Thyroid gland (tissue), 4 donors: ENCODE results near the gene PRXL2B. TPM values are rescaled to one million over a fixed set of nuclear protein-coding genes. Genes with fewer than 3 reads are reported as not detected.
"Not testable (repeated sequence)": the region's sequence is repeated elsewhere in the genome, so short reads cannot be mapped to it uniquely, and the experiment has no call there.

Experiments
- DNase-seq, 2 donors: peaks; one replicate each; pipeline ENCODE4 v3.0.0-alpha.2; 2019
- H3K27ac ChIP-seq, 3 donors: fragments of 200-600 bp; sonication (generic); 1 replicate in 2 of 3; 2 replicates in 1 of 3; pipeline ENCODE4 v1.5.1; 2016 to 2019; ENCODE audit warnings: mild to moderate bottlenecking in 1 of 3, moderate library complexity in 1 of 3
- H3K27me3 ChIP-seq: fragments of 200-600 bp; sonication (generic); one replicate; pipeline ENCODE4 v1.5.1; 2019
- H3K36me3 ChIP-seq, 2 donors: fragments of 200-600 bp; sonication (generic); one replicate each; pipeline ENCODE4 v1.5.1; 2016 to 2019
- H3K4me1 ChIP-seq, 2 donors: fragments of 200-600 bp; sonication (generic); one replicate each; pipeline ENCODE4 v1.5.1; 2017 to 2019
- H3K4me3 ChIP-seq, 3 donors: fragments of 200-600 bp; sonication (generic); replicated peaks in 1 of 3; 1 replicate in 2 of 3; 2 replicates in 1 of 3; pipeline ENCODE4 v1.5.1; 2016; ENCODE audit warnings: mild to moderate bottlenecking in 1 of 3
- H3K9me3 ChIP-seq: fragments of 200-600 bp; sonication (generic); one replicate; pipeline ENCODE4 v1.5.1; 2017
- CTCF ChIP-seq, 6 experiments: fragments of 200-600 bp in 3 of 6; fragments of 450-650 bp in 3 of 6; sonication (generic) in 3 of 6; IDR thresholded peaks; one replicate each; pipeline ENCODE4 v1.5.1; 2016 to 2019; ENCODE audit warnings: antibody characterized with exemption in 6 of 6, mild to moderate bottlenecking in 2 of 6, inconsistent platforms in 1 of 6, moderate library complexity in 1 of 6
- POLR2A ChIP-seq, 2 donors: fragments of 450-650 bp; IDR thresholded peaks; one replicate each; pipeline ENCODE4 v1.6.1; 2017; ENCODE audit warnings: antibody characterized with exemption in 2 of 2, mild to moderate bottlenecking in 2 of 2, moderate library complexity in 1 of 2
- WGBS, 2 donors: methylation state at CpG; one replicate each; pipeline ENCODE4 v1.1.5; 2017; 5-methylcytosine and 5-hydroxymethylcytosine counted together
- intact Hi-C: fragments of 100-400 bp; cut with DNase I; formaldehyde crosslinking; loops from one replicate; pipeline ENCODE4 v1.15.1; 2023
- total RNA-seq, 4 donors: library from RNA; depleted of rRNA; stranded (reverse); fragments of >200 nt; gene quantifications; one replicate each; pipeline ENCODE4 v1.2.3, GENCODE V29; 2016

Gene PRXL2B
- total RNA-seq, 4 donors from 2014 or later = 14.6 to 24.7 (median 18.0) TPM

DNA sequence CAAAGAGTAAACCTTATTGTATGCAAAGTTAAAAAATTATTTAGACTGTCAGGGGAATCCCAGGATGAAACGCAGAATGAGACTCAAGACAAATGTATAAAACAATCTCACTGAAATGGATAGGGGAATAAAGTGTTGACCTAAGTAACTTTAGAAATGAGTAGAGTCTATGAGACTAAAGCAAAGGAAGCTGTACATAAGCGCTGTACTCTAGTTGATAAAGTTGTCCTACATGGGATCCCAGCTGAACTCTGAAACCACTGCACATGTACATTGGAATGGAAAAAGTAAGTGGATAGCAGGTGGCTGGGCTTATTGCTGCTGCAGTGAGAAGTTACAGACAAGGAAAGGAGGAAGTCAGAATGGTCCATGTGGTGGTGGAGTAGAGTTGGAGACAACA is 27.6 kb downstream of the PRXL2B start:
- no peak for TF ChIP-seq CTCF (IDR thresholded peaks at IDR 0.05)
- no peak for TF ChIP-seq POLR2A (IDR thresholded peaks at IDR 0.05)
- H3K27me3 ChIP-seq = no peaks in the 10 kb centered on the region

DNA sequence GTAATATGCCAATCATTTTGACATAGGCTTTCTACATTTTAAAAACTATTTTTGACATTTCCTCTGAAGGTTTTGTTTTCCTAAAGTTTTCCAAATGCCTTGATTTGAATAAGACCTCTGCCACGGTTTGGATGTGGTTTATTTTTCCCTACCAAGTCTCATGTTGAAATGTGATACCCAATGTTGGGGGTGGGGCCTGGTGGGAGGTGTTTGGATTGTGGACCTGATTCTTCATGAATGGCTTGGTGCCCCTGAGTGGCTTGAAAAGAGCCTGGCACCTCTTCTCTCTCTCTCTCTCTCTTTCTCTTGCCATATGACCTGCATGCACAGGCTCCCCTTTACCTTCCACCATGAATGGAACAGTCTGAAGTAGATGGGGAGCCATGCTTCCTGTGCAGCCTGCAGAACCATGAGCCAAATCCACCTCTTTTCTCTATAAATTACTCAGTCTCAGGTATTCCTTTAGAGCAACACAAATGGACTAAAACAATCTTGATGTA is 31.4 kb downstream of the PRXL2B start:
- no peaks in the 10 kb centered on the region for H3K27me3 ChIP-seq
- intact Hi-C loops = no loop called here

More for the DNA sequence above, 27.6 kb downstream of the PRXL2B start:
- no peak overlapping the region for H3K27ac ChIP-seq
- intact Hi-C loops = no loop called here
- 90 to 93% methylated on average over 2 of the region's 2 CpGs for WGBS, 2 donors
- peaks cover 0 to 18% of the 10 kb centered on the region in 2 donors for H3K4me1 ChIP-seq
- no peak overlapping the region for H3K4me3 ChIP-seq
- no peaks in the 10 kb centered on the region for H3K36me3 ChIP-seq
- H3K9me3 ChIP-seq = no peaks in the 10 kb centered on the region
- no peak for DNase-seq

GRCh38 chr1:2623571-2624337 is 37.2 kb downstream of the PRXL2B start:
- DNase-seq = no peak
- TF ChIP-seq CTCF (IDR thresholded peaks at IDR 0.05) = no peak
- no peak for TF ChIP-seq POLR2A (IDR thresholded peaks at IDR 0.05)
- peaks cover 11% of the 10 kb centered on the region for H3K27me3 ChIP-seq

More for the DNA sequence above, 31.4 kb downstream of the PRXL2B start:
- Histone ChIP-seq H3K36me3 (no peaks in the 10 kb centered on the region), H3K4me1 (peaks cover 0 to 16% of the 10 kb centered on the region in 2 donors), H3K27ac (no peak overlapping the region), H3K4me3 (no peak overlapping the region), H3K9me3 (no peaks in the 10 kb centered on the region)
- peak; percentile 69 to 75 for DNase-seq
- no peak for TF ChIP-seq POLR2A (IDR thresholded peaks at IDR 0.05)
- no peak for TF ChIP-seq CTCF (IDR thresholded peaks at IDR 0.05)
- 2 to 4% methylated on average over 1 of the region's 1 CpG for WGBS, 2 donors

DNA sequence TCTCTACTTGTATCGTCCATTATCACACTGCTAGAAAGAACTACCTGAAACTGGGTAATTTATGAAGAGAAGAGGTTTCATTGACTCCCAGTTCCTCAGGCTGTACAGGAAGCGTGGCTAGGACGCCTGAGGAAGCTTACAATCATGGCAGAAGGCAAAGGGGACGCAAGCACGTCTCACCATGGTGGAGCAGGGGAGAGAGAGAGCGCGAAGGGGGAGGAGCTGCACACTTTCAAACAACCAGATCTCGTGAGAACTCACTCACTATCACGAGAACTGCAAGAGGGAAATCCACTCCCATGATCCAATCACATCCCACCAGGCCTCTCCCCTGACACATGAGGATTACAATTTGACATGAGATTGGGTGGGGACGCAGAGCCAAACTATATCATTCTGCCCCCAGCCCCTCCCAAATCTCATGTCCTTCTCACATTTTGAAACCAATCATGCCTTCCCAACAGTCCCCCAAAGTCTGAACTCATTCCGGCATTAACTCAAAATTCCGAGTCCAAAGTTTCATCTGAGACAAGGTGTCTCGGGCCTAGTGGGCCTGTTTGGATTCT is 38.2 kb downstream of the PRXL2B start:
- TF ChIP-seq POLR2A (IDR thresholded peaks at IDR 0.05) = no peak
- no peak for TF ChIP-seq CTCF (IDR thresholded peaks at IDR 0.05)
- peaks cover 6 to 19% of the 10 kb centered on the region in 2 donors for H3K4me1 ChIP-seq
- no peak overlapping the region for H3K27ac ChIP-seq
- 81 to 93% methylated on average over 13 of the region's 13 CpGs for WGBS, 2 donors
- DNase-seq = no peak
- no peak overlapping the region for H3K4me3 ChIP-seq
- intact Hi-C loops = no loop called here
- peaks cover 18% of the 10 kb centered on the region for H3K27me3 ChIP-seq
- no peaks in the 10 kb centered on the region for H3K9me3 ChIP-seq
- H3K36me3 ChIP-seq = no peaks in the 10 kb centered on the region

More at GRCh38 chr1:2623571-2624337, 37.2 kb downstream of the PRXL2B start:
- H3K36me3 ChIP-seq = no peaks in the 10 kb centered on the region
- intact Hi-C loops = no loop called here
- no peak overlapping the region for H3K27ac ChIP-seq
- H3K9me3 ChIP-seq = no peaks in the 10 kb centered on the region
- 90 to 97% methylated on average over 10 to 12 of the region's 12 CpGs for WGBS, 2 donors
- H3K4me1 ChIP-seq = peaks cover 0 to 12% of the 10 kb centered on the region in 2 donors
- H3K4me3 ChIP-seq = no peak overlapping the region

DNA sequence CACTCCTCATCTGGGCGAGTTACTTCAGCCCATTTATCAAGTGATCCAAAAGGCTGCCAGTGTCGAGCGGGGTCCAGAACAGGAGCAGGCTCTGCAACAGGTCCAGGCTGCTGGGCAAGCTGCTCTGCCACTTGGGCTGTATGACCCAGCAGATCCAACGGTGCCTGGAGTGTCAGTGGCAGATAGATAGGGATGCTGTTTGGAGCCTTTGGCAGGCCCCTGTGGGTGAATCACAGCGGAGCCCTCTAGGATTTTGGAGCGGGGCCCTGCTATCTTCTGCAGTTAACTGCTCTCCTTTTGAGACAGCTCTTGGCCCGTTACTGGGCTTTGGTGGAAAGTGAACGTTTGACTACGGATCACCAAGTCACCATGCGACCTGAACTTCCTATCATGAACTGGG is 38.7 kb downstream of the PRXL2B start:
- H3K27me3 ChIP-seq = peaks cover 18% of the 10 kb centered on the region

GRCh38 chr1:2625748-2626147 is 39.2 kb downstream of the PRXL2B start:
- DNase-seq, H3K9me3 ChIP-seq, intact Hi-C loops, H3K36me3 ChIP-seq, H3K4me3 ChIP-seq, H3K27ac ChIP-seq: not testable (repeated sequence)
- WGBS, 2 donors = 67 to 82% methylated on average over 6 to 7 of the region's 7 CpGs
- H3K27me3 ChIP-seq = peaks cover 18% of the 10 kb centered on the region
- H3K4me1 ChIP-seq = peaks cover 6 to 14% of the 10 kb centered on the region in 2 donors

More for the DNA sequence above, 38.7 kb downstream of the PRXL2B start:
- Histone ChIP-seq H3K27ac (no peak overlapping the region), H3K4me3 (no peak overlapping the region), H3K36me3 (no peaks in the 10 kb centered on the region), H3K4me1 (peaks cover 6 to 18% of the 10 kb centered on the region in 2 donors), H3K9me3 (no peaks in the 10 kb centered on the region)
- TF ChIP-seq CTCF (IDR thresholded peaks at IDR 0.05) (no peak), POLR2A (IDR thresholded peaks at IDR 0.05) (no peak)
- intact Hi-C loops = no loop called here
- DNase-seq = no peak
- WGBS, 2 donors = 88 to 95% methylated on average over 7 to 9 of the region's 10 CpGs
